HCT116 (cell line): ENCODE results near the gene PRM3. TPM values are rescaled to one million over a fixed set of nuclear protein-coding genes. Genes with fewer than 3 reads are reported as not detected.

ENCODE experiments used
- ATAC-seq: fragments of 200-7000 bp; cut with Tn5 transposase; 2 replicates; pipeline ENCODE4 v1.9.1; 2020; ENCODE audit warnings: mild to moderate bottlenecking, moderate library complexity
- BruUV-seq: library from RNA; stranded (reverse); fragments of 400-500 nt; replicated peaks from 2 replicates; lab custom pipeline; 2021; lab: Mats Ljungman, UMichigan
- CTCF ChIA-PET: fragments of 300-600 bp; sonication (Branson Sonifier 250); formaldehyde crosslinking; loops from one replicate; lab custom pipeline; 2021; ENCODE audit warnings: antibody characterized with exemption; lab: Charles Lee
- POLR2A ChIA-PET: fragments of 300-600, 350-600 bp; sonication (Branson Sonifier 250); formaldehyde crosslinking; loops from one replicate; lab custom pipeline; 2021; ENCODE audit warnings: antibody characterized with exemption; lab: Charles Lee
- RAD21 ChIA-PET, 2 experiments: fragments of 300-600 bp; sonication (Branson Sonifier 250); formaldehyde crosslinking; loops; one replicate each; lab custom pipeline; 2023; ENCODE audit warnings: low total read pairs in 2 of 2; ENCODE audit not compliant: uncharacterized antibody in 2 of 2, unreplicated experiment in 2 of 2, low non-redundant PET in 1 of 2; lab: Charles Lee
- DNase-seq: peaks from one replicate; pipeline ENCODE4 v3.0.0-alpha.2; 2010; ENCODE audit warnings: low read depth, low spot score
- H2AFZ ChIP-seq: fragments of 200-600 bp; shearing (Covaris generic), sonication (generic); 2 replicates; pipeline ENCODE4 v1.6.1; 2017; ENCODE audit warnings: low read depth, mixed run types, mixed read lengths, antibody characterized with exemption, low read length; ENCODE audit not compliant: poor library complexity, severe bottlenecking
- H3K27ac ChIP-seq: 2 replicates; pipeline ENCODE4 v1.5.1; 2012; ENCODE audit warnings: low read depth, low read length
- H3K27me3 ChIP-seq: fragments of 200-600 bp; sonication (generic); 2 replicates; pipeline ENCODE4 v1.6.1; 2016; ENCODE audit warnings: mixed run types, low read length, mixed read lengths; ENCODE audit not compliant: insufficient read depth
- H3K36me3 ChIP-seq, 2 experiments: fragments of 200-500 bp in 1 of 2; fragments of 200-600 bp in 1 of 2; sonication (Bioruptor generic) in 1 of 2; sonication (generic) in 1 of 2; 2 replicates each; pipeline versions ENCODE4 v1.5.1 to v1.6.1; 2014 to 2016; ENCODE audit warnings: low read length in 2 of 2, inconsistent platforms in 1 of 2, mixed read lengths in 1 of 2, mixed run types in 1 of 2; ENCODE audit not compliant: insufficient read depth in 2 of 2, control insufficient read depth in 1 of 2
- H3K4me1 ChIP-seq, 2 experiments: fragments of 200-600 bp in 1 of 2; sonication (generic) in 1 of 2; 2 replicates each; pipeline versions ENCODE4 v1.5.1 to v1.6.1; 2012 to 2017; ENCODE audit warnings: low read length in 2 of 2, inconsistent platforms in 1 of 2, mild to moderate bottlenecking in 1 of 2, mixed read lengths in 1 of 2, mixed run types in 1 of 2, moderate library complexity in 1 of 2; ENCODE audit not compliant: insufficient read depth in 2 of 2, control insufficient read depth in 1 of 2
- H3K4me2 ChIP-seq: fragments of 200-600 bp; sonication (generic); 2 replicates; pipeline ENCODE4 v1.6.1; 2017; ENCODE audit warnings: mixed run types, low read length, mixed read lengths
- H3K4me3 ChIP-seq, 2 experiments: fragments of 200-600 bp in 1 of 2; sonication (generic) in 1 of 2; replicated peaks in 1 of 2; 2 replicates each; pipeline ENCODE4 v1.5.1; 2011 to 2016; ENCODE audit warnings: low read length in 2 of 2, control low read depth in 1 of 2, low read depth in 1 of 2, mild to moderate bottlenecking in 1 of 2, mixed read lengths in 1 of 2, mixed run types in 1 of 2
- H3K79me2 ChIP-seq: fragments of 200-600 bp; sonication (generic); 2 replicates; pipeline ENCODE4 v1.6.1; 2017; ENCODE audit warnings: mild to moderate bottlenecking, mixed run types, low read length, moderate library complexity, mixed read lengths; ENCODE audit not compliant: insufficient read depth
- H3K9ac ChIP-seq: fragments of 200-600 bp; sonication (generic); 2 replicates; pipeline ENCODE4 v1.6.1; 2016; ENCODE audit warnings: low read length, mixed read lengths
- H3K9me2 ChIP-seq: fragments of 200-600 bp; sonication (generic), shearing (Covaris generic); 2 replicates; pipeline ENCODE4 v1.6.1; 2017; ENCODE audit warnings: mixed run types, mild to moderate bottlenecking, moderate library complexity; ENCODE audit not compliant: insufficient read depth
- H3K9me3 ChIP-seq, 2 experiments: fragments of 200-500 bp in 1 of 2; fragments of 200-600 bp in 1 of 2; sonication (Bioruptor generic) in 1 of 2; sonication (generic) in 1 of 2; 2 replicates each; pipeline ENCODE4 v1.6.1; 2014 to 2017; ENCODE audit warnings: low read length in 2 of 2, mixed read lengths in 2 of 2, inconsistent platforms in 1 of 2, low read depth in 1 of 2, mild to moderate bottlenecking in 1 of 2, mixed run types in 1 of 2, moderate library complexity in 1 of 2; ENCODE audit not compliant: control insufficient read depth in 1 of 2, insufficient read depth in 1 of 2
- H4K20me1 ChIP-seq: fragments of 200-600 bp; sonication (generic), shearing (Covaris generic); 2 replicates; pipeline ENCODE4 v1.6.1; 2017; ENCODE audit warnings: mixed run types, mild to moderate bottlenecking, moderate library complexity; ENCODE audit not compliant: insufficient read depth
- CBX3 ChIP-seq: IDR thresholded peaks from 2 replicates; pipeline ENCODE4 v1.6.1; 2012; ENCODE audit warnings: low read depth
- CEBPB ChIP-seq: IDR thresholded peaks from 2 replicates; pipeline ENCODE4 v1.6.1; 2012; ENCODE audit warnings: low read depth
- FOSL1 ChIP-seq: IDR thresholded peaks from 2 replicates; pipeline ENCODE4 v1.6.1; 2012; ENCODE audit warnings: low read depth
- POLR2A ChIP-seq: IDR thresholded peaks from 2 replicates; pipeline ENCODE4 v1.7.0; 2011; ENCODE audit warnings: borderline replicate concordance; ENCODE audit not compliant: insufficient read depth, insufficient read length; ENCODE audit errors: extremely low read depth
- POLR2AphosphoS5 ChIP-seq: IDR thresholded peaks from 2 replicates; pipeline ENCODE4 v1.6.1; 2011; ENCODE audit warnings: mild to moderate bottlenecking, low read depth, low read length, moderate library complexity
- RAD21 ChIP-seq: IDR thresholded peaks from 2 replicates; pipeline ENCODE4 v1.6.1; 2012; ENCODE audit warnings: low read depth, mild to moderate bottlenecking
- REST ChIP-seq: IDR thresholded peaks from 2 replicates; pipeline ENCODE4 v1.6.1; 2012; ENCODE audit warnings: low read depth
- YY1 ChIP-seq: IDR thresholded peaks from 2 replicates; pipeline ENCODE4 v1.6.1; 2011; ENCODE audit warnings: low read length, low read depth, moderate library complexity, mild to moderate bottlenecking; ENCODE audit not compliant: insufficient replicate concordance; ENCODE audit errors: extremely low read depth
- ZFX ChIP-seq: fragments of 450-650 bp; IDR thresholded peaks from 2 replicates; pipeline ENCODE4 v1.6.1; 2017
- ZNF274 ChIP-seq: fragments of 200-500 bp; sonication (Bioruptor generic); IDR thresholded peaks from 2 replicates; pipeline ENCODE4 v1.6.1; 2014; ENCODE audit warnings: mild to moderate bottlenecking, low read depth, low read length, inconsistent platforms
- intact Hi-C: fragments of 100-400 bp; cut with micrococcal nuclease; formaldehyde crosslinking; loops from 2 replicates; pipeline ENCODE4 v1.10.0; 2022
- total RNA-seq: library from RNA; stranded (reverse); gene quantifications from one replicate; pipeline ENCODE4 v1.2.1, GENCODE V29; 2021; ENCODE audit not compliant: unreplicated experiment

The PRM3 gene
- total RNA-seq, 1 experiment from 2014 or later = not detected

- DNase-seq (no peak), ATAC-seq (no peak)
- no peaks in the 10 kb centered on the region for H3K9me2 ChIP-seq
- no peaks in the 10 kb centered on the region for H3K9me3 ChIP-seq
- no TSS peak for BruUV-seq
- intact Hi-C loops = no loop called here
- no peaks in the 10 kb centered on the region for H3K79me2 ChIP-seq
- H3K27me3 ChIP-seq = peaks cover 3% of the 10 kb centered on the region; the same call in 1 of the 2 replicates
- no peak within 1 kb of the TSS for H3K4me2 ChIP-seq
- H4K20me1 ChIP-seq = no peaks in the 10 kb centered on the region
- RAD21 ChIA-PET = no interaction called here
- POLR2A ChIA-PET = no interaction called here
- H3K9ac ChIP-seq = no peak within 1 kb of the TSS
- CTCF ChIA-PET = no interaction called here
- no peak within 1 kb of the TSS for H3K4me3 ChIP-seq
- H2AFZ ChIP-seq = no peak within 1 kb of the TSS
- no peak within 1 kb of the TSS for H3K27ac ChIP-seq
- no peaks in the 10 kb centered on the region for H3K4me1 ChIP-seq
- H3K36me3 ChIP-seq = no peaks in the 10 kb centered on the region
- TF ChIP-seq FOSL1 = no peak
Measured at GRCh38 chr16:11276143-11276895, 2.9 kb upstream of the PRM3 start, which contains the start of gene PRM2. PRM2 (minus strand) TSS chr16:11276480; CDS start chr16:11276370, 110 bp downstream.

GRCh38 chr16:11274964-11275363 is 1.5 kb upstream of the PRM3 start:
- Histone ChIP-seq H3K79me2 (no peaks in the 10 kb centered on the region), H2AFZ (no peak overlapping the region), H3K4me1 (no peaks in the 10 kb centered on the region), H3K27ac (no peak overlapping the region), H4K20me1 (no peaks in the 10 kb centered on the region), H3K36me3 (no peaks in the 10 kb centered on the region), H3K27me3 (peaks cover 1% of the 10 kb centered on the region; the same call in 1 of the 2 replicates), H3K9me2 (no peaks in the 10 kb centered on the region), H3K4me2 (no peak overlapping the region), H3K9ac (no peak overlapping the region), H3K4me3 (no peak overlapping the region), H3K9me3 (no peaks in the 10 kb centered on the region)
- intact Hi-C loops = no loop called here
- no peak for TF ChIP-seq RAD21
- TF ChIP-seq CBX3 = no peak
- TF ChIP-seq CEBPB = no peak
- no peak for TF ChIP-seq POLR2A
- no peak for TF ChIP-seq ZFX
- no peak for TF ChIP-seq ZNF274
- TF ChIP-seq REST = no peak
- no peak for TF ChIP-seq YY1
- no peak for TF ChIP-seq POLR2AphosphoS5
- POLR2A ChIA-PET = no interaction called here
- ATAC-seq = no peak
- no peak for DNase-seq
- RAD21 ChIA-PET = no interaction called here
- CTCF ChIA-PET = no interaction called here
- BruUV-seq = no TSS peak
